NOMO-1 (cell line): ENCODE measurements around the gene RLF.

ENCODE experiments used
- DNase-seq, 2 experiments: peaks; one replicate each; lab custom pipeline; 2025; ENCODE audit not compliant: unreplicated experiment in 2 of 2; lab: John Stamatoyannopoulos, UW

The RLF gene

DNA sequence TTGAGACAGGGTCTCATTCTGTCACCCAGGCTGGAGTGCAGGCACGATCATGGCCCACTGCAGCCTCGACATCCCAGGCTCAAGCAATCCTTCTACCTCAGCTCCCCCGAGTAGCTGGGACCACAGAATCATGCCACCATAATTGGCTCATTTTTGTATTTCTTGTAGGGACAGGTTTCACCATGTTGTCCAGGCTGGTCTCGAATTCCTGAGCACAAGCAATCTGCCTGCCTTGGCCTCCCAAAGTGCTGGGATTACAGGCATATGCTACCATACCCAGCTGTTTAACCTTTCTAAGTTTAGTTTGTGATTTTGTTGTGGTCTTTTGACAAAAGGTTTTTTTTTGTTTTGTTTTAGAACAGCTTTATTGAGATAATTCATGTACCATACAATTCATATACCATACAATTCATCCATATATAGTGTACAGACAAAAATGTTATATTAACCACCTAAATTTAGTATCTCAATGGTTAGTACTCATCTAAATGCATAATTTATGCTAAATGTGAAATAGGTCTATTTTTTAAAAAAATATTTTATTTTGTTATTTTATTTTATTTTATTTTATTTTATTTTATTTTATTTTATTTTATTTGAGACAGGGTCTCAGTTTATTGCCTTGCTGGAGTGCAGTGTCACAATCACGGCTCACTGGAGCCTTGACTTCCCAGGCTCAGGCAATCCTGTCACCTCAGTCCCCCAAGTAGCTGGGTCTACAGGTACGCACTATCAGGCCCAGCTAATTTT lies 105.8 kb downstream of the RLF start:
- DNase-seq: no peak

- DNase-seq: no peak
Measured at GRCh38 chr1:40267767-40268187, 106.6 kb downstream of the RLF start.

DNA sequence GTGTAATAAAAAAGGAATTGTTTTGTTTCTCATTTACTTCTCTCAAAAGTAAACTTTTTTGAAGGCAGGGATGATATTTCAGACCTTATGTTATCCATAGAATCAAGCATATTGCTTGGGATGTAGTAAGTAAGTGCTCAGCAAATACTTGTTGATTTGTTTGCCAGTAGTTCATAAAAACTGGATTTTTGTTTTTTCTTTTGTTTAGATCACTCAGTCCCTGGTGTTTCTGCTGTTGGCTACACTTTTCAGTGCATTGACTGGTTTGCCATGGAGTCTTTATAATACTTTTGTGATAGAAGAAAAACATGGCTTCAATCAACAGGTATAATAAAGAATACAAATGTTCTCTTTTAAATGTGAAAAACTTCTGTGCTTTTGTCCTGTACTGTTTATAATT lies 107.0 kb downstream of the RLF start:
- DNase-seq: no peak

DNA sequence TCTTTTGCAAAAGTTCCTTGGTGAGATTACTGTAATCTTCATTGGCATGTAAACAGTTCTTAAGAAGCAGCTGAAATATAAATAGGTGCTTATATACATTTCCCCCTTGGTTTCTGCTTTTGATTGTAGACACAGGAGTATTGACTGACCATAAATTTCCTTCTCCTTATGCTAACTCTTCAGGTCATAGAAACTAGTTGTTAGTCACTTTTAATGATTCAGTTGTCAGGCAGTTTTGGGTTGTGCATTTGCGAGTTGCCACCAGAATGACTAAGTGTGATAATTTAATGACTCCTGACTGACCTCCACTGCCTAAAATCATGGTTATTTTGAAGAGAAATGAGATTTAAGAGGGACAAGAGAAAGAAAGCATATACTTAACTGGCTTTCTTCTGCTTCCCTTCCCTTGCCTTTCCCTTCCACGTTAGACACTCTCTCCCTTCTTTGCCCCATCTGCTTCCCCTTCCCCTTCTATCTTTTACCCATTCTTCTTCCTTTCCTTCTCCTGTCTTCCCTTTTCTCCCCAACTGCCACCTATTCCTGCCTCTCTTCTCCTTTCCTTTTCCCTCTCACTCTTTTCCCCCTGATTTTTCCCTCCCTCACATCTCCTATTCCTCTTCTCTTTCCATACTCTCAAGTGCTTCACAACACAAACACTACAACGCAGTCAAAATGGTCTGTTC lies 109.1 kb downstream of the RLF start:
- DNase-seq: no peak

GRCh38 chr1:40272653-40273213 lies 111.5 kb downstream of the RLF start:
- DNase-seq: no peak

DNA sequence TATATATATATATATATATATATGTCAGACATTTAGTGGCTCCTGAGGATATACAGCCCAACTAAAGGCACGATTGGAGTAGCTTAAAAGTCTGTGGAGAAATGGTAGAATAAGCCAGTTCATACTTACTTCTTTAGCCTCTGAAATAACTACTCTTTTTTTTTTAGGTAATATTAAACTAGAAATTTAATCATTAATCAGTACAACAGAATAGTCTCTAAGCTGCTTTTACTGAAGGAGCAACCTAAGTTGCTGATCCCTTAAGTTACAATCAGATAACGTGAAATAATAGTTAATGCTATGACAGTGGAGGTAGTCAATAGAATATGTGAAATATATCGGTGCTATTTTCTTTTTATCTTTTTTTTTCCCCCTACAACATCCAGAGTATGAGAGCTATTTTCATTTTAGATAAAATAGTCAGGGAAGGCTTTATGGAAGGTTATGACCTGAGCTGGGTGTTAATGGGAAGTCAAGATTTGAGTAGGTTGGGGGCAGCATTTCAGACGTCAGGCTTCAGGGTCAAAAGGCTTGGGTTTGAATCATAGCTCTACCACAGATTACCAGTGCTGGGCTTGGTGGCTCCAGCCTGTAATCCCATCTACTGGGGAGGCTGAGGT lies 112.5 kb downstream of the RLF start:
- DNase-seq: no peak

GRCh38 chr1:40274331-40274730 lies 113.1 kb downstream of the RLF start:
- no peak for DNase-seq

DNA sequence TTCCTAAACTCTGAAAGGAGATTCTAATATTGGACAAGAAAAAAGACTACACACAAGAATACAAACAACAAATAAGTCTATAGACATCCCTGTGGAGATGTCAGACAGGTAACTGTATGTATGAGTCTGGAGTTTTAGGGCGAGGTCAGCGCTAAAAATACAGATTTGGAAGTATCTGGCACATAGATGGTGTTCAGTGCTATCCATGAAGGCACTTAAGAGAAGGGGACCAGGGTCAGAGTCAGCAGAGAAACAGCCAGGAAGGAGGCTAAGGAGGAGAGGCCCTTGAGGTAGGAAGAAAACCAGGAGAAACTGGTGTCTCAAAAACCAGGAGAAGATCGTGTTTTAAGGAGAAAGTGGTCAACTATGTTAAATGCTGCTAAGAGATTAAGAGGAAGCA lies 114.9 kb downstream of the RLF start:
- no peak for DNase-seq

DNA sequence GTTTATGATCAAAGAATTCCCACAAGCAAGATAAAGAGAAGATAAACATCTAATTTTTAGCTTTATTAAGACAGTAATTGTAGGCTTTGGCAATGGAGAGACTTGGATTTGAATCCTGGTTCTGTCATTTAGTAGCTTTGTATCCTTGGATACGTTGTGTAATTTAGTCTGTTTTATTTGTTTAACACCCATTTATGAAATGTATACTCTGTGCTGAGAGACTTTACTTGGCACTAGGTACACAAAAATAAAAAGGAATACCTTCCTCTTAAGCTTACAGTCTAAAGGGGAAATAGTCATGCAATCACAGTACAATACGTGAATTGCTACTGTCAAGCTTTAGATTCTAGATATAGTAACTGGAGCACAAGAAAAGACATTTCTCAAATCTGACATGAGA lies 120.7 kb downstream of the RLF start:
- DNase-seq: no peak
